Activated naive CD8-positive, alpha-beta T cell treated with anti-CD3 and anti-CD28 coated beads, Interleukin-2, amount 50 U/mL, for 16 hours (primary cell): ENCODE measurements around the gene CADPS.

Source experiments
- DNase-seq: peaks from one replicate; pipeline ENCODE4 v3.0.0-alpha.2; 2020; ENCODE audit warnings: low read depth, low spot score

Gene CADPS

DNA sequence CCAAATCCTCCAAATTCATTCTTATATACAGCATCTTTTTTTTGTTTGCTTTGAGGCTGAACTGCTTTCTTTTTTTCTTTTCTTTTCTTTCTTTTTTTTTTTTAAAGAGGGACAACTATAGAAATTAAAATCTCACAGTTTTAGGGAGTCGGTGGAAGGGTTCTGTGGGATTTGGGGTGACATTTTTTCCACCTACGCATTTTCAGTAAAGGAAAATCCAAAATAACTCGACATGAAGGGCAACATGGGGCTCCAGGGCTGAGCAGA, 498.8 kb downstream of the CADPS start:
- DNase-seq: no peak

DNA sequence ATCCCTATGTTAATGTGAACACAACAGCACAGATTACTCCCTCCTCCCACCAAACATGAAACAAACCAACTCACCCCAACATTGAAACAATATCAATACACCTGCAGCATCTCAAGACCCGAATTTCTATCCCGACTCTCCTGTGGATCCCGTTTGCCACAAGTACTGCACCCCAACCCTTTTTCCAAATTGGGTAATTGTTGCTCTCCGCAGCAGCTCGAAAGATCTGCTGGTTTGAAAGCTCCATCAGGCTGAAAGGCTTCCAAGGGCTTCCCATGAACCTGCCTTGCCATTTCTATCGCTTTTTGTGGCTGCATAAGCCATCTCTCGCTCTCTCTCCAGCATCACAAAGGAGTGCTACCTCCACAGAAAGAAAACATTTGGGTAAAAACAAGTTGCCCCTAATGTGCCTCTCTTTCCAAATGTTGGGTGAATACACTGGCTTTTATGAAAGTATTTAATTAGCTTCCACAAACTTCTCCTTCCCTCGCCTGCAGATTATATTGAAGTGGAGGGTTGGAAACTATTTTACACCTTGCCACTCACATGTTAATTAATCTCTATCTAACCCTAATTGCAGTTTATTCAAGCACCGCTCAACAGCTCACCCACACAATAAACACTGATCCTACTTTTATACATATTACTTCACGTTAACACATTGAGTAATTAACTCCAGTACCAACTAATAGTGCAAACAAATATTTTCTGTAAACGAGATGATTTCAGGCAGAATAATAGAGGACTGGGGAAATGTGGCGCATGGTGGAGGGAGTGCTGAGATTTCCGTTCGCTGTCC, 499.4 kb downstream of the CADPS start:
- no peak for DNase-seq

DNA sequence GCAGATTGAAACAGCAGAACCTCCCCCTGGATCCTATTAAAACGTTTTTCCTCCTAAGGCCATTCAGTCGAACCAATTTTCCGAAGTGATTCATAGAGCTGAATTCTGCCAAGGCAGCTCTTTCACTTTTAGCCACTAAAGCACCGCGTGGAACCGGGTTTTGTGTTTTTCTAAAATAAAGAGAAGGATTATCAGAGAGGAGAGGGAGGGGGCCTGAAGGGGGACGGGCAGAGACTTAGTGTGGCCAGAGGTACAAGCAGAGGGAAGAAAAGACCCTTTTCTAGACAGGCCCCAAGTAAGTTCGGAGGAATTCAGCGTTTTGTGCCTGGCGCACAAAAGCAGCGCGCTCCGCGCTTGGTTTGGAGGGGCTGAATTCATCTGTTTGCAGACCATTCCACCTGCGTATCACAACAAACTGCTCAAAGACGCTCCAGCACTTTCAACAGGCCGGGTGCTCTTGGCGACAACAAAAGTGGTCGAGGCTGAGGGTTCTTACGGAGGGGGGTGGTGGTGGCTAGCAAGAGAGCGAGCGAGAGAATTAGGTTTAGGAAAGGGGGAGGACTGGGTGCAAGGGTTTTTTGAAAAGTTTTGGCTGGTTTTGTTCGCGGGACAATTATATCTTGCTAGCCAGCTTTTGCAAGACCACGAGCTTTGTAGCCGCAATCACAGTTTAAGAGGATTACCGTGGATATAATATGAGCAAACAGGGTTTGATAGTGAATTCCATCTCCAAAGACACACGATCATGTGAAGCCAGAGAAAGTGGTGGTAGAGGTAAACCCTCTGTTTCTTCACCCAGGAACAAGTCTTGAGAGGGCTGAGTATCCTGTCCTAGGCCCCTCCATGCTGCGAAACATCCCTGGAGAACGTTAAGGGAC, 500.6 kb downstream of the CADPS start:
- no peak for DNase-seq

- no peak for DNase-seq
Observed at GRCh38 chr3:62373714-62374333, 501.4 kb downstream of the CADPS start.

DNA sequence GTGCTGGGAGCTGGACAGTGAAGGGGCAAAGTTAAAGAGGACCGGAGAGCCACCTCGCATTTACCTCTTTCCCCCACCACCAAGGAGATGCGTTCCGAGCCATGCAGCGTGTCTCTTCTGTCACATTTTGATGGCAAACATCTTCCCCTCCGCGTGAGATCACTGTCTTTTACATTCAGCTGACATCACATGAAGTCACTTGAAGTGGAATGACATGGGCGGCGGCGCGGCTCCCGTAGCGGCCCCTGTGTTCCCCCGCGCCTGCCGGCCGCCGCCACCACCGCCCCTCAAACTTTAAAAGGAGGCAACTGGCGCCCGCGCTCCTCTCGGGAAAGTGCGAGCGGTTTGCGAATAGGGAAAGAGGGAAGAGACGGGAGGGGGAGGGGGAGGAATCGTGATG, 502.0 kb downstream of the CADPS start, which contains the start of gene FEZF2:
Gene FEZF2, minus strand, starts transcription at position 336 of the 400 bp plus-strand sequence. CDS start 682 bp downstream, outside the sequence.
- DNase-seq: no peak

- no peak for DNase-seq
Observed at GRCh38 chr3:62372621-62373041, 502.6 kb downstream of the CADPS start.

GRCh38 chr3:62371720-62372591, 503.3 kb downstream of the CADPS start:
- no peak for DNase-seq

- no peak for DNase-seq
Observed at GRCh38 chr3:62370858-62371719, 504.1 kb downstream of the CADPS start.

- DNase-seq: no peak
Observed at GRCh38 chr3:62370112-62370857, 504.9 kb downstream of the CADPS start.

DNA sequence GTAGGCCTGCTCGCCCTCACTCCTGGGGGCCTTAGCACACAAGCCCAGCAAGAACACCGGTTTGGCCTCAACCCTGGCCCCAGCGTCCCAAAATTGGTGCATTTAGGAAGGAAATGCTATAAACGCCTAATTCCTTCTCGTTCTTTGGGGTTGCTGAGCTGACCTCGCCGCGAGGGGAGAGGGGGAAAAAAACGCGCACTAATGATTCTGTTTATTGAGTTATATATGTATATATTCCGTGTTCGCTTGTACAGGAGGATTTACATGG, 505.8 kb downstream of the CADPS start:
- DNase-seq: no peak

GRCh38 chr3:62368705-62369475, 506.3 kb downstream of the CADPS start:
- no peak for DNase-seq

- DNase-seq: no peak
Observed at GRCh38 chr3:62368290-62368704, 506.9 kb downstream of the CADPS start.

GRCh38 chr3:62367763-62368195, 507.4 kb downstream of the CADPS start:
- DNase-seq: no peak

DNA sequence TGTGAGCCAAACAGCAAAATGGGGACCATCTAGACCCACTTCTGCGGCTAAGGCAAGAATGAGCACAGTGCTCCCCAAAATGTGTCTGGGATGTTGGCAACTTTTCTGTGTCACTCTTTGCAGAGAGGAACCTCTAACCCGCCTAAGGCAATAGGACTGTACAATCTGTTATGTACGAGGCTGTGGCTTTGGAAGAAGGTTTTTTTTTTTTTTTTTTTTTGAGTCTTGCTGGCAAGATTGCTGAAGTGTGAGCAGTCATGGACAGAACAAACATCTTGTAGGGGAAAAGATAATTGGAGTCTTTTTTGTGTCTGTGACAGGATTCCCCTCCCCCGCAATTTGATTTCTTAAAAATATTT, 509.1 kb downstream of the CADPS start:
- DNase-seq: no peak

DNA sequence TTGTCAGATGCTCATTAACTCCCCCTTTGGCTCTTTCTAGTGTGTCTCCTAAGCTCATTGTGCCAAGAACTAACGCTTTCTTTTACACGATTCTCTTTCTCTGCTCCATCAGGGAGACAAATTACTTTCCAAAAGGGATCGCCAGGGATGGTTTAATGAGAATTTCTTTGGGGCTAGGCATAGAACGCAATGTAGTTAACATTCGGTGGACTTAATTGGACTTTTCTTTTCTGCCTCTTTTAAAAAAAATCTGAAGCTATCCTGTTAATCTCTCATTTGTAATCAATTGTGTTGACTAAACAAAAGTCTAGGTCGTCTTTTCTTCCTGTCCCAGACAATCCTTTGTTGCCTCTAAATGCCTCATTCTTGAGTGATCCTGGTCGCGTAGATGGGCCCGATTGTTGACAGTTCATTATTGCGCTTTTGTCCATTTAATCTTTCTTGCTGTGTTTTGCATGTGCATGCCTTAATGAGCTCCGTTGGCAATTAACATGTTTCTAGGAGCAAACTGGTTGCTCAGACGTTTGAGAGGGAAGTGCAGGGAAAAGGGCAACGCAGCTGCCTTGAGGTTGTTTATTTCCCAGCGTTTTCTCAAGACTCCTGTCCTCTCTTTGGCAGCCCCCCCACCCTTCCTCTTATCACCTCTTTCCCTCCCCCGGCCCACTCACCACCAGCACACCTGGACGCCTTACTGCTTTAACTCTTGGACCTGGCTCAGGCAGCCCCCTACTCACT, 509.7 kb downstream of the CADPS start:
- DNase-seq: no peak

DNA sequence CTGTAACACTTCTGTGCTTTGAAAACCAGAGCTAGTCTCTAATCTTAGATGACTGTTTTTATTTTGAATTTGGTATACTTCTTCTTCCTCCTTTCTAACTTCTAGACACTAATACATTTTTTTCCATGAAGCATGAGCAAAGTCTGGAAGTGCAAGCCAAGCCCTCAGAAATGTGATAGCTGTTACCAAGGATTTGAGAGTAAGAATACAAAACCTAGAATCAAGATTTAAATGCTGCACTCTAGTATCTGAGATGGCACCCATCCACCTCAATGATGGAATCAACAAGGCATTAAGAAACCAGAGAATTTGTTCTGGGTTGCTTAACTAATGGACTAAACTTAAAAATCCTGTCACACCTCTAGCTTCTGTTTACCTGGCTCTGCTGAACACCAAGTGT, 511.0 kb downstream of the CADPS start:
- no peak for DNase-seq

GRCh38 chr3:62363275-62363674, 511.9 kb downstream of the CADPS start:
- no peak for DNase-seq

DNA sequence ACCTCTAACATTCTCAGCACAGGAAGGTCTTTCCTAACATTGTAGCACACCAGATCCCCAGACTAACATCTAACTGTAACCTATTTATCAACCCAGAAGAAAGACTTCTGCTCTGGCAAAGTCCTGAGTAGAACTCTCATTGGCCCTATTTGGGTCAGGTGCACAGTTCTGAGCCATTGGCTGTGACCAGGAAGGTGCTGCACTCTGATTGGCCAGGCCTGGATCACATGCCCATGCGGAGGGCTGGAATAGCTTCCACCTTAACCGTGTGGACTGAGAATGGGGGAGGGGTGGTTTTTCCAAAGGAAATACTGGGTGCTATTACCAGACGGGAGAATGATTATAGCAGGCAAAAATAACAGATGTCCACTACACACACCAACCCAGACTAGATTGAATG, 513.4 kb downstream of the CADPS start:
- no peak for DNase-seq

DNA sequence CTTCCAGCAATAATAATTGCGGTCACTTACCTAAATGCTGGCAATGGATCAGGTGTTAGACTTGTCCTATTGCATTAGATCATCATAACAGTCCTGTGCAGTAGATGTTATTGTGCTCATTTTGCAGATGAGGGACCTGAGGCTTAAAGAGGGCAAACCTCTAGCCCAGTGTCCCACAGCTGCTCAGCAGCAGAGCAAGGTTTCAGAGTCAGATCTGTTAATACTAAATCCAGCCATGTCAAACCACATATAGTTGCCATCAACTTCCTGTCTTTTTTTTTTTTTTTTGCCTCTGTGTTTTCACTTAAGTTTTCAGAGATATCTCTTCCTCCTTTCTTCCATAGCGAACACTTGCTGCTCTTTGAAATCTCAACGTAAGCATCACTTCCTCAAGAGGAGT, 514.0 kb downstream of the CADPS start:
- no peak for DNase-seq
